Measurements from ENCODE around the gene THOP1. TPM values are rescaled to one million over a fixed set of nuclear protein-coding genes. Genes with fewer than 3 reads are reported as not detected.
A peak's percentile ranks its signal among the peaks of the same experiment; 100 is the strongest.
"Not testable (repeated sequence)": the region's sequence is repeated elsewhere in the genome, so short reads cannot be mapped to it uniquely, and the experiment has no call there.

The THOP1 gene
- total RNA-seq, 6 experiments from 2014 or later: 25.5 to 61.8 (median 33.0) TPM

- peak overlapping the region; percentile 22 to 94 (median 92) for H3K27ac ChIP-seq
- 20% methylated on average over 2 of the region's 14 CpGs for WGBS (ENCODE audit: insufficient coverage, low coverage, low lambda C conversion rate, missing lambda C conversion rate)
- intact Hi-C loops (cut with DNase I): no loop called here
These were observed 4.9 kb downstream of the THOP1 start for GRCh38 chr19:2790194-2790556.

GRCh38 chr19:2790557-2791271 lies 5.4 kb downstream of the THOP1 start:
- H3K9me3 ChIP-seq: no peaks in the 10 kb centered on the region
- peak overlapping the region; percentile 22 to 94 (median 92) for H3K27ac ChIP-seq
- peak; percentile 26 for TF ChIP-seq POLR2A (IDR thresholded peaks at IDR 0.05)
- no peak for TF ChIP-seq CTCF (IDR thresholded peaks at IDR 0.05)
- WGBS (ENCODE audit: insufficient coverage, low coverage, low lambda C conversion rate, missing lambda C conversion rate): 27% methylated on average over 11 of the region's 32 CpGs
- H3K36me3 ChIP-seq: peaks cover 0 to 10% (median 3%) of the 10 kb centered on the region in 4 donors
- ATAC-seq (peak; percentile 87 to 90 (median 89)), DNase-seq (peak; percentile 76 to 92 (median 89))
- peak overlapping the region; percentile 30 to 61 (median 50) for H3K4me3 ChIP-seq
- H3K27me3 ChIP-seq: no peaks in the 10 kb centered on the region
- intact Hi-C loops (cut with DNase I): no loop called here
- peaks cover 0 to 31% (median 9%) of the 10 kb centered on the region in 4 donors for H3K4me1 ChIP-seq

More at GRCh38 chr19:2790194-2790556, 4.9 kb downstream of the THOP1 start:
- Histone ChIP-seq H3K4me3 (peak overlapping the region; percentile 30 to 61 (median 50)), H3K4me1 (peaks cover 0 to 31% (median 9%) of the 10 kb centered on the region in 4 donors), H3K27me3 (no peaks in the 10 kb centered on the region), H3K9me3 (no peaks in the 10 kb centered on the region), H3K36me3 (peaks cover 0 to 5% (median under 1%) of the 10 kb centered on the region in 4 donors)
- TF ChIP-seq POLR2A (IDR thresholded peaks at IDR 0.05) (no peak), CTCF (IDR thresholded peaks at IDR 0.05) (no peak)
- ATAC-seq (peak; percentile 26 to 51 (median 38)), DNase-seq (no peak)

GRCh38 chr19:2791440-2791839 lies 6.1 kb downstream of the THOP1 start:
- H3K27ac ChIP-seq: peak overlapping the region in 2 of 3 donors; percentile 92 to 94
- WGBS (ENCODE audit: insufficient coverage, low coverage, low lambda C conversion rate, missing lambda C conversion rate): 75% methylated on average over 9 of the region's 16 CpGs
- H3K4me1 ChIP-seq: peaks cover 0 to 24% (median 9%) of the 10 kb centered on the region in 4 donors
- intact Hi-C loops (cut with DNase I): no loop called here
- H3K9me3 ChIP-seq: no peaks in the 10 kb centered on the region
- H3K27me3 ChIP-seq: no peaks in the 10 kb centered on the region
- TF ChIP-seq CTCF (IDR thresholded peaks at IDR 0.05): no peak
- TF ChIP-seq POLR2A (IDR thresholded peaks at IDR 0.05): no peak
- no peak for DNase-seq
- H3K4me3 ChIP-seq: peak overlapping the region in 2 of 3 donors; percentile 50 to 61
- no peak for ATAC-seq
- H3K36me3 ChIP-seq: peaks cover 0 to 14% (median 3%) of the 10 kb centered on the region in 4 donors

GRCh38 chr19:2791876-2792275 lies 6.6 kb downstream of the THOP1 start:
- Histone ChIP-seq H3K4me3 (no peak overlapping the region), H3K27me3 (no peaks in the 10 kb centered on the region), H3K27ac (peak overlapping the region in 2 of 3 donors; percentile 92 to 94), H3K4me1 (peaks cover 0 to 24% (median 9%) of the 10 kb centered on the region in 4 donors), H3K36me3 (peaks cover 0 to 14% (median 3%) of the 10 kb centered on the region in 4 donors), H3K9me3 (no peaks in the 10 kb centered on the region)
- DNase-seq (peak in 1 of 3 donors; percentile 73), ATAC-seq (peak in 2 of 4 donors; percentile 29 to 50)
- TF ChIP-seq POLR2A (IDR thresholded peaks at IDR 0.05) (no peak), CTCF (IDR thresholded peaks at IDR 0.05) (no peak)
- 18% methylated on average over 9 of the region's 16 CpGs for WGBS (ENCODE audit: insufficient coverage, low coverage, low lambda C conversion rate, missing lambda C conversion rate)
- intact Hi-C loops (cut with DNase I): no loop called here

GRCh38 chr19:2792666-2793065 lies 7.4 kb downstream of the THOP1 start:
- DNase-seq; ATAC-seq; H3K4me3 ChIP-seq; H3K27ac ChIP-seq; H3K27me3 ChIP-seq; H3K9me3 ChIP-seq; intact Hi-C loops (cut with DNase I): not testable (repeated sequence)
- H3K4me1 ChIP-seq: peaks cover 0 to 24% (median 9%) of the 10 kb centered on the region in 4 donors
- WGBS (ENCODE audit: insufficient coverage, low coverage, low lambda C conversion rate, missing lambda C conversion rate): 93% methylated on average over 8 of the region's 10 CpGs
- peaks cover 0 to 14% (median 3%) of the 10 kb centered on the region in 4 donors for H3K36me3 ChIP-seq
